Activated naive CD4-positive, alpha-beta T cell treated with anti-CD3 and anti-CD28 coated beads, Interleukin-2, amount 10 ng/mL, durations not matched to agents 7 days and 5 days (primary cell): ENCODE measurements around the gene ACBD4.
A peak's percentile ranks its signal among the peaks of the same experiment; 100 is the strongest.

Source experiments
- CTCF ChIA-PET: fragments of 350-600 bp; sonication (Branson Sonifier 250); formaldehyde crosslinking; loops from one replicate; lab custom pipeline; 2021; ENCODE audit warnings: antibody characterized with exemption; lab: Charles Lee
- DNase-seq: peaks from one replicate; pipeline ENCODE4 v3.0.0-alpha.2; 2020
- H3K27ac Mint-ChIP-seq: one replicate; pipeline ENCODE4 v1.8.0; 2021; ENCODE audit warnings: mild to moderate bottlenecking, moderate library complexity, mixed read lengths
- H3K27me3 Mint-ChIP-seq: one replicate; pipeline ENCODE4 v1.8.0; 2021; ENCODE audit warnings: mild to moderate bottlenecking, mixed read lengths
- H3K36me3 Mint-ChIP-seq: one replicate; pipeline ENCODE4 v1.8.0; 2021; ENCODE audit warnings: mixed read lengths
- H3K4me1 Mint-ChIP-seq: one replicate; pipeline ENCODE4 v1.8.0; 2021; ENCODE audit warnings: mixed read lengths
- H3K4me3 Mint-ChIP-seq: one replicate; pipeline ENCODE4 v1.8.0; 2021; ENCODE audit warnings: mild to moderate bottlenecking, moderate library complexity, mixed read lengths
- H3K9me3 Mint-ChIP-seq: one replicate; pipeline ENCODE4 v1.8.0; 2021; ENCODE audit warnings: mixed read lengths

The ACBD4 gene

GRCh38 chr17:45129426-45129939 lies 6.0 kb upstream of the ACBD4 start:
- Mint-ChIP-seq H3K27me3 (peaks cover 24% of the 10 kb centered on the region), H3K4me3 (no peak overlapping the region), H3K9me3 (no peaks in the 10 kb centered on the region), H3K4me1 (peaks cover 6% of the 10 kb centered on the region), H3K27ac (no peak overlapping the region), H3K36me3 (no peaks in the 10 kb centered on the region)
- DNase-seq = no peak
- CTCF ChIA-PET = interaction anchor here (0.7 to 1.2 kb wide), 2 partner anchors 27 to 62 kb away, joined by 3 to 4 read pairs; no protein-coding TSS in a partner anchor

- CTCF ChIA-PET = interaction anchor here (0.7 to 1.2 kb wide), 4 partner anchors 16 to 61 kb away, joined by 3 to 4 read pairs (median 3); no protein-coding TSS in a partner anchor
- H3K9me3 Mint-ChIP-seq = no peaks in the 10 kb centered on the region
- H3K27ac Mint-ChIP-seq = no peak overlapping the region
- H3K27me3 Mint-ChIP-seq = peaks cover 24% of the 10 kb centered on the region
- DNase-seq = no peak
- H3K4me1 Mint-ChIP-seq = peaks cover 6% of the 10 kb centered on the region
- no peaks in the 10 kb centered on the region for H3K36me3 Mint-ChIP-seq
- H3K4me3 Mint-ChIP-seq = no peak overlapping the region
Observed at GRCh38 chr17:45129940-45130680, 5.4 kb upstream of the ACBD4 start.

GRCh38 chr17:45130681-45131615 lies 4.5 kb upstream of the ACBD4 start:
- peaks cover 1% of the 10 kb centered on the region for H3K36me3 Mint-ChIP-seq
- H3K4me3 Mint-ChIP-seq = peak overlapping the region; percentile 57
- no peak overlapping the region for H3K27ac Mint-ChIP-seq

GRCh38 chr17:45131616-45132319 lies 3.7 kb upstream of the ACBD4 start:
- no peak overlapping the region for H3K27ac Mint-ChIP-seq

More at GRCh38 chr17:45130681-45131615, 4.5 kb upstream of the ACBD4 start:
- no peak for DNase-seq
- H3K27me3 Mint-ChIP-seq = peaks cover 24% of the 10 kb centered on the region
- H3K4me1 Mint-ChIP-seq = peaks cover 14% of the 10 kb centered on the region
- CTCF ChIA-PET = interaction anchor here (0.8 to 7.8 kb wide), 3 partner anchors 17 to 65 kb away, joined by 3 to 193 read pairs (median 3); no protein-coding TSS in a partner anchor
- H3K9me3 Mint-ChIP-seq = no peaks in the 10 kb centered on the region

DNA sequence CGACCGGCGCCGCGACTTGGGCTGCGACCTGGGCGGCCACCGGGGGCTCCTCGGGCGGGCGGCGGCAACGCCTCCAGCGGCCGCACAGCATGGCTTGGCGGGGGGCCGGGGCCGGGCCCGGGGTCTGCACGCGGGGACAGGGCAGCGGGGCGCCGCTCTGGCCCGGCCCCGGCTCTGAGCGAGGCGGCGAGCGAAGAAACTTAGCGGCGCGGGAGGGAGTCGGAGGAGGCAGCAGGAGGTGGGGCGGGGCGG lies 3.2 kb upstream of the ACBD4 start, which contains the start of gene PLCD3:
Gene PLCD3, minus strand, starts transcription at position 196 of the 252 bp plus-strand sequence. Its CDS starts 105 bp downstream, at position 91.
- no peaks in the 10 kb centered on the region for H3K9me3 Mint-ChIP-seq
- H3K36me3 Mint-ChIP-seq = peaks cover 1% of the 10 kb centered on the region
- H3K27me3 Mint-ChIP-seq = peaks cover 24% of the 10 kb centered on the region
- DNase-seq = peak; percentile 80
- H3K4me3 Mint-ChIP-seq = peak within 1 kb of the TSS; percentile 86
- CTCF ChIA-PET = interaction anchor here (1.6 to 7.8 kb wide), 2 partner anchors 64 to 212 kb away, joined by 7 to 193 read pairs; no protein-coding TSS in a partner anchor
- H3K4me1 Mint-ChIP-seq = peaks cover 23% of the 10 kb centered on the region
- H3K27ac Mint-ChIP-seq = peak within 1 kb of the TSS; percentile 86

More at GRCh38 chr17:45131616-45132319, 3.7 kb upstream of the ACBD4 start:
- peaks cover 24% of the 10 kb centered on the region for H3K27me3 Mint-ChIP-seq
- peak; percentile 67 for DNase-seq
- peaks cover 22% of the 10 kb centered on the region for H3K4me1 Mint-ChIP-seq
- H3K9me3 Mint-ChIP-seq = no peaks in the 10 kb centered on the region
- H3K4me3 Mint-ChIP-seq = peak overlapping the region; percentile 57
- peaks cover 1% of the 10 kb centered on the region for H3K36me3 Mint-ChIP-seq
- CTCF ChIA-PET = interaction anchor here (1.1 to 7.8 kb wide), 2 partner anchors 46 to 64 kb away, joined by 3 to 193 read pairs; no protein-coding TSS in a partner anchor

DNA sequence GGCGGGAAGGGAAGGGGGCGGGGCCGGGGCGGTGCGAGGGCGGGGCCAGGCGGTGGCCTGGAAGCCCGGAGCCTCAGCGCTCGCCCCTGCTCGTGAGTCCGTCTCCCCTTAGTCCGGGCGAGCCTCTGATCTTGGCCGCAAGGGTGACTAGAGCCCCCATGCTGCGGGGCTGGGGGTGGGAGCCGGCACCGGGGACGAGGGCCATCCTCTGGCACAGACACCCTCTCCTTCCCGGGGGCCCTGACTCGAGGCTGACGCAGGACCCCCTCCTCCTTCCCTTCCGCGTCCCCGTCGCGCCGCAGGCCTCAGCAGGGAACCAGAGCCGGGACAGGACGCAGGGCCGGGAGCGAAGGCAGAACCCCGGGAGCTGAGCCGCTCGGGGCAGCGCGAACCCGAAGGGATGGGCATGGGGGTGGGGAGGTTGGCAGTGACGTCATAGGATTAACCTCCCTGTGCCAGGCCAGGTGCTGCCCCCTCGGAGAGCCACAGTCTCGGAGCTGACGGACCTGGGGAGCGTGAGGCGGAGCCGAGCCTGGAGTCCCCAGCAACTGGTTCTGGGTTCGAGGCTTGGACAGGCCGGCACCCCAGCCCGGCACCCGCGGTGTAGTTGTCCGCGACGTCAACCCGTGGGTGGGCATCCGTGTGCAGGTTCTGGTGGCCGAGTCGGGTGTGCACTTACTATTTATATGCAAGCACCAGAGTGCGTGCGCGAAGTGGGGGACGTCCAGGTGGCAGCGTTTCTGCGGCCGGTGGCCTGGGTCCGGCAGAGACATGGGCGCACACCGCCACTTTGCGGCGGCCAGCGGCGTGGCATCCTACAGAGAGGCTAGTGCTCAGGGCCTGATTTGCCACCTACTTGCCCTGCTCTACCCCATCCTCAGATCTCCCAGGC lies 2.7 kb upstream of the ACBD4 start:
- Mint-ChIP-seq H3K4me1 (peaks cover 23% of the 10 kb centered on the region), H3K27ac (peak overlapping the region; percentile 86), H3K9me3 (no peaks in the 10 kb centered on the region), H3K4me3 (peak overlapping the region; percentile 86), H3K36me3 (peaks cover 1% of the 10 kb centered on the region), H3K27me3 (peaks cover 24% of the 10 kb centered on the region)
- DNase-seq = peak; percentile 77
- CTCF ChIA-PET = interaction anchor here (1.6 to 7.8 kb wide), 2 partner anchors 63 to 212 kb away, joined by 7 to 193 read pairs; no protein-coding TSS in a partner anchor

DNA sequence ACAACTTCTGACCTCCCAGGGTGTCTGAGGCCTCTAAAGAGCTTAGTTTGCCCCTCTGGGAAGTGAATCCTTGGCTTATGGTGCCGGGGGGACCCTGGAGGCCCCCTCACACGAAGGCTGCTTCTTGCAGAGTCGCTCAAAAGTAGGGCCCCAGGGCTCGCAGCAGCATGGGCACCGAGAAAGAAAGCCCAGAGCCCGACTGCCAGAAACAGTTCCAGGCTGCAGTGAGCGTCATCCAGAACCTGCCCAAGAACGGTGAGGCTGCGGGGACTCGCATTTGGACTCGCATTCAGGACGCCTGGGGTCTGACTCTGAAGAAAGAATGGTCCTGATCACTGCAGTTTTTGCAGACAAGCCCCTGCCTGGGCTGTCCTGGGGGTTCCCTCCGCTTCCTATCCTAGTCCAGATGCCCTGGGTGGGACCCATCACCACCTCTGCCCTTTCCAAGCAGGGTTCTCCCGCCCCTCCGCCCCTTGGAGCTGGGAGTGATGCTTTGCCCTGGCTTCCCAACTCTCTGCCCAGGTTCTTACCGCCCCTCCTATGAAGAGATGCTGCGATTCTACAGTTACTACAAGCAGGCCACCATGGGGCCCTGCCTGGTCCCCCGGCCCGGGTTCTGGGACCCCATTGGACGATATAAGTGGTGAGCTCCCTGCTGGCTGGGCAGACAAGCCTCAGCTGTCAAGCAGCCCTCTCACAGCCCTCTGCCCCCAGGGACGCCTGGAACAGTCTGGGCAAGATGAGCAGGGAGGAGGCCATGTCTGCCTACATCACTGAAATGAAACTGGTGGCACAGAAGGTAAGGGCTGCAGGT lies 698 bp downstream of the ACBD4 start:
- Mint-ChIP-seq H3K27me3 (peaks cover 9% of the 10 kb centered on the region), H3K4me1 (peaks cover 29% of the 10 kb centered on the region), H3K36me3 (peaks cover 8% of the 10 kb centered on the region), H3K4me3 (peak overlapping the region; percentile 91), H3K9me3 (no peaks in the 10 kb centered on the region), H3K27ac (peak overlapping the region; percentile 74)
- DNase-seq = no peak
- CTCF ChIA-PET = interaction anchor here (0.6 to 7.8 kb wide), 63 partner anchors 8 to 359 kb away, joined by 3 to 193 read pairs (median 4); partner anchors contain the start of genes FMNL1, HEXIM1, HEXIM2 and MAP3K14

DNA sequence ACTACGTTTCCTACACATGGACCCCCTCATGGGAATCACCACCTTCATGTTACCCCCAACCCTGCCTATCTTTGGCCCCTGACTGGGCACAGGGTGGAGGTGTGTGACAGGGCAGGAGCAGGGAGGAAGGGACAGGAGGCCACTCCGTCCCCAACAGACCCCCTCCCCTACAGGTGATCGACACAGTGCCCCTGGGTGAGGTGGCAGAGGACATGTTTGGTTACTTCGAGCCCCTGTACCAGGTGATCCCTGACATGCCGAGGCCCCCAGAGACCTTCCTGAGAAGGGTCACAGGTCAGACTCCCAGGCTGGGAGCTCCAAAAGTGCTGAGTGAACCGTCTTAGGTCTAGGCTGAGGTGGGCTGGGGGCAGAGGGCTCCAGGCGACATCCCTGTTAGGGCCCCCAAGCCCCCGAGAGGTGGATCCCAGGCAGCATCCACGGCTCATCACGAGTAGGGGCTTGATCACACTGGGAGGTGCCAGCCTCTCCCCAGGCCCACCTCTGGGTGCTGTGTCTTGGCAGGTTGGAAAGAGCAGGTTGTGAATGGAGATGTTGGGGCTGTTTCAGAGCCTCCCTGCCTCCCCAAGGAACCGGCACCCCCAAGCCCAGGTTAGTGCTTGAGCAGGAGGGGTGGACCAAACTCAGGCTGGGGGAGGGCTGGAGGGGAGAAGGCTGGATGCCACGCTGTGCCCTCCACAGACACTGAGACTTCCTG lies 1.5 kb downstream of the ACBD4 start:
- CTCF ChIA-PET = interaction anchor here (2.2 to 7.8 kb wide), 4 partner anchors 15 to 99 kb away, joined by 8 to 193 read pairs (median 93); partner anchors contain the start of gene HEXIM1
- Mint-ChIP-seq H3K27me3 (peaks cover under 1% of the 10 kb centered on the region), H3K27ac (no peak overlapping the region), H3K9me3 (no peaks in the 10 kb centered on the region), H3K4me3 (peak overlapping the region; percentile 91), H3K4me1 (peaks cover 37% of the 10 kb centered on the region), H3K36me3 (peaks cover 8% of the 10 kb centered on the region)
- DNase-seq = no peak

- peaks cover 39% of the 10 kb centered on the region for H3K4me1 Mint-ChIP-seq
- peaks cover 9% of the 10 kb centered on the region for H3K36me3 Mint-ChIP-seq
- CTCF ChIA-PET = interaction anchor here (3.1 to 7.8 kb wide), 3 partner anchors 14 to 98 kb away, joined by 14 to 193 read pairs (median 172); partner anchors contain the start of gene HEXIM1
- no peak for DNase-seq
- H3K4me3 Mint-ChIP-seq = no peak overlapping the region
- no peak overlapping the region for H3K27ac Mint-ChIP-seq
- H3K9me3 Mint-ChIP-seq = no peaks in the 10 kb centered on the region
- no peaks in the 10 kb centered on the region for H3K27me3 Mint-ChIP-seq
Observed at GRCh38 chr17:45137561-45138305, 2.2 kb downstream of the ACBD4 start.

DNA sequence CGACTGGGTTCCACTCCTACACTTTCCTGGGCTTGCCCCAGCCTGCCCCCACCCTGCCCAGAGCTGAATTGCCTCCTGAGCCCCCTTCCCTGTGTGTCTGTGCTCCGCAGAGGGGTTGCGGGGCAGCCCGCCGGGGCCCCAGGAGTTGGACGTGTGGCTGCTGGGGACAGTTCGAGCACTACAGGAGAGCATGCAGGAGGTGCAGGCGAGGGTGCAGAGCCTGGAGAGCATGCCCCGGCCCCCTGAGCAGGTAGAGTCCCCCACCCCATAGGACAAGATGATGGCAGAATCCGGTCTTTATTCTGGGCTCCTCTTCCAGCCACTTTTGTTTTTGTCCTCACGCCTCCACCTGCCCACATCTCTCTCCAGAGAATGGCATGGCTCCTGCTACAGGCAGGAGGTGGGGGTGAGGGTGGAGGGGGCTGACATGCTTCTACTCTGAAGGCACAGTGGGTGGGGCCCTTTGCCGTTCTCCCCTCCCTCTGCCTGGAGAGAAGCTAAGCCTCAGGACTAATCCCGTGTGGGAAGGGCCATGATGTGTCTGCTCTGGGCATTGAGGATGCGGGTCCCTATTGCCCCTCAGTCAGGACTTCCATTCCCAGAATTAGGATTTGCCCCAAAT lies 3.5 kb downstream of the ACBD4 start:
- H3K36me3 Mint-ChIP-seq = peaks cover 11% of the 10 kb centered on the region
- H3K27ac Mint-ChIP-seq = no peak overlapping the region
- H3K4me1 Mint-ChIP-seq = peaks cover 44% of the 10 kb centered on the region
- DNase-seq = no peak
- no peak overlapping the region for H3K4me3 Mint-ChIP-seq
- no peaks in the 10 kb centered on the region for H3K9me3 Mint-ChIP-seq
- CTCF ChIA-PET = interaction anchor here (1.0 to 7.8 kb wide), 3 partner anchors 13 to 58 kb away, joined by 4 to 193 read pairs (median 172); partner anchors contain the start of gene HEXIM1
- H3K27me3 Mint-ChIP-seq = no peaks in the 10 kb centered on the region
